ENCODE data around the gene FAM98B. TPM values are rescaled to one million over a fixed set of nuclear protein-coding genes. Genes with fewer than 3 reads are reported as not detected.

FAM98B gene
- total and polyA plus RNA-seq, 3 donors from 2014 or later: 15.6 to 18.4 (median 16.1) TPM

DNA sequence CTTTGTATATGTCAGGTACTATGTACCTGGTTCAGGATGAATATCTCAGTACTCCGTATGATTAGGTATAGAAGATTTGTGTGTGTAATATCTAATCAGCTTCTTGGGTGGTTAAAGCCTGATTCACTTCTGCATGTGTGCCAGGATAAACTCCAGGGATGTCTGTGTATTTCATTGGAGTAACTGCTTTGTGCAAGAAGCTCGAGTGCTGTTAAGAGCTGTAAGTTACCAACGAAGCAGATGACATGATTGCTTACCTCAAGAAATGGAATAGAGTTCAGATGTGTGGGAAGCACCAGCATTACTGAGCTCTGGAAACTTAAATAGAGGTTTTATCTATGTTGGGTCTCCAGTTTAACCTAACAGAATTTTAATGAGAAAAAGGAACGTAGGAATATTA, 23.7 kb downstream of the FAM98B start:
- Histone ChIP-seq H3K4me3 (no peak overlapping the region), H3K27ac (no peak overlapping the region), H3K36me3 (ENCODE audit: low read depth, missing control alignments) (no peaks in the 10 kb centered on the region), H3K9me3 (no peaks in the 10 kb centered on the region), H3K4me1 (no peaks in the 10 kb centered on the region), H3K27me3 (no peaks in the 10 kb centered on the region)
- no peak for TF ChIP-seq POLR2A (IDR thresholded peaks at IDR 0.05)
- TF ChIP-seq, protein P1, sequence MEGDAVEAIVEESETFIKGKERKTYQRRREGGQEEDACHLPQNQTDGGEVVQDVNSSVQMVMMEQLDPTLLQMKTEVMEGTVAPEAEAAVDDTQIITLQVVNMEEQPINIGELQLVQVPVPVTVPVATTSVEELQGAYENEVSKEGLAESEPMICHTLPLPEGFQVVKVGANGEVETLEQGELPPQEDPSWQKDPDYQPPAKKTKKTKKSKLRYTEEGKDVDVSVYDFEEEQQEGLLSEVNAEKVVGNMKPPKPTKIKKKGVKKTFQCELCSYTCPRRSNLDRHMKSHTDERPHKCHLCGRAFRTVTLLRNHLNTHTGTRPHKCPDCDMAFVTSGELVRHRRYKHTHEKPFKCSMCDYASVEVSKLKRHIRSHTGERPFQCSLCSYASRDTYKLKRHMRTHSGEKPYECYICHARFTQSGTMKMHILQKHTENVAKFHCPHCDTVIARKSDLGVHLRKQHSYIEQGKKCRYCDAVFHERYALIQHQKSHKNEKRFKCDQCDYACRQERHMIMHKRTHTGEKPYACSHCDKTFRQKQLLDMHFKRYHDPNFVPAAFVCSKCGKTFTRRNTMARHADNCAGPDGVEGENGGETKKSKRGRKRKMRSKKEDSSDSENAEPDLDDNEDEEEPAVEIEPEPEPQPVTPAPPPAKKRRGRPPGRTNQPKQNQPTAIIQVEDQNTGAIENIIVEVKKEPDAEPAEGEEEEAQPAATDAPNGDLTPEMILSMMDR (IDR thresholded peaks at IDR 0.05): no peak
- intact Hi-C loops (cut with DNase I; ENCODE audit: low total_unique reads): no loop called here
- DNase-seq: no peak
- WGBS, 2 donors: 62 to 77% methylated on average over 4 of the region's 4 CpGs

DNA sequence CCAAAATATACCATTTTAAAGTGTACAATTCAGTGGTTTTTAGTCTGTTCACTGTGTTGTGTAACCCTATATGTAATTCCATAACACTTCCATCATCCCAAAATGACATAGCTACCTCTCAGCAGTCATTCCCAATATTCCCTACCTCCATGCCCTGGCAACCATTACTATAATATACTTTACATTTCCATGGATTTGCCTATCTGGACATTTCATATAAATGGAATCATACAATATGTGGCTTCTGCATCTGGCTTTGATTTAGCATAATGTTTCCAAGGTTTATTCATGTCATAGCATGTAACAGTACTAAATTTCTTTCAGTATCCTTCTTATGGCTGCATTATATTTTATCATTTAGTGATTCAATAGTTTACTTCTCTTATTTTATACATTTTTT, 25.3 kb downstream of the FAM98B start:
- intact Hi-C loops (cut with DNase I; ENCODE audit: low total_unique reads): no loop called here
- no peaks in the 10 kb centered on the region for H3K9me3 ChIP-seq
- no peak overlapping the region for H3K27ac ChIP-seq
- no peak for DNase-seq
- H3K27me3 ChIP-seq: no peaks in the 10 kb centered on the region
- TF ChIP-seq POLR2A (IDR thresholded peaks at IDR 0.05): no peak
- TF ChIP-seq, protein P1 (IDR thresholded peaks at IDR 0.05): no peak
- H3K36me3 ChIP-seq (ENCODE audit: low read depth, missing control alignments): no peaks in the 10 kb centered on the region
- no peaks in the 10 kb centered on the region for H3K4me1 ChIP-seq
- no peak overlapping the region for H3K4me3 ChIP-seq

DNA sequence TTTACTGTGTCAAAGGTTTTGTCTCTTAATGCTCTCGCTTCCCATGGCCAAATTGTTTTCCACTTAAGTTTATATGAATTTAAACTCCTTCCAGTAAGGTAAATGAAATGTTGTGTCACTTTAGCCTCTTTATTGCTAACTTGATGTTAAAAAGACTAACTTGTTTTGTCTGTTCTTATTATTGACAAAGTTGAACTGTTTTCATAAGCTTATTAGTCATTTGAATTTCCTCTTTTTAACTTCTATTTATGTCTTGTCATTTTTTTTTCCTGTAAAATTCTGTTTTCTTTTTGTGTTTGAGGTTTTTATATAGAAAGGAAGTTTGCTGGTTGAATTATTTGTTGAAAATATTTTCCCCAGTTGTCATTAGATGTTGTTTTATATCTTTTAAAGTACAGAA, 25.8 kb downstream of the FAM98B start:
- 96% methylated on average over 1 of the region's 1 CpG for WGBS, 2 donors
- H3K36me3 ChIP-seq (ENCODE audit: low read depth, missing control alignments): no peaks in the 10 kb centered on the region

DNA sequence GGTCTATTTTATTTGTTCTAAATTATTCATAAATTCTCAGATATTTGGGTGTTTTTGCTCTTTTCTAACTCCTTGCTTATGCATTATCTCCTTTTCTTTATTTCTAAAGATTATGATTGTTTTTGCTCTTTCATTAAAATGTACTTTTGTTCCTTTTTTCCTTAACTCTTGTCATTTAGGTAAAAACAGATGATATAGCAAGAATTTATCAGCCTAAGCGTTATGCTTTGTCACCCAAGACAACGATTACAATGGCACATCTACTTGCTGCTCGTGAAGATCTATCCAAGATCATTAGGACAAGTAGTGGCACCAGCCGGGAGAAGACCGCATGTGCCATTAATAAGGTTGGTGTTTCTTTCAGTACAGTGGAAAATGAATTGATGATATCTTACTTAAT, 27.2 kb downstream of the FAM98B start:
- Histone ChIP-seq H3K9me3 (no peaks in the 10 kb centered on the region), H3K27me3 (no peaks in the 10 kb centered on the region), H3K4me1 (no peaks in the 10 kb centered on the region), H3K27ac (no peak overlapping the region), H3K36me3 (ENCODE audit: low read depth, missing control alignments) (no peaks in the 10 kb centered on the region), H3K4me3 (no peak overlapping the region)
- 93 to 95% methylated on average over 5 of the region's 5 CpGs for WGBS, 2 donors
- no peak for DNase-seq
- TF ChIP-seq, protein P1 (IDR thresholded peaks at IDR 0.05): no peak
- no peak for TF ChIP-seq POLR2A (IDR thresholded peaks at IDR 0.05)
- intact Hi-C loops (cut with DNase I; ENCODE audit: low total_unique reads): no loop called here

More for the DNA sequence above, 25.8 kb downstream of the FAM98B start:
- Histone ChIP-seq H3K4me1 (no peaks in the 10 kb centered on the region), H3K27me3 (no peaks in the 10 kb centered on the region), H3K9me3 (no peaks in the 10 kb centered on the region), H3K4me3 (no peak overlapping the region), H3K27ac (no peak overlapping the region)
- DNase-seq: no peak
- TF ChIP-seq, protein P1 (IDR thresholded peaks at IDR 0.05): no peak
- TF ChIP-seq POLR2A (IDR thresholded peaks at IDR 0.05): no peak
- intact Hi-C loops (cut with DNase I; ENCODE audit: low total_unique reads): no loop called here

DNA sequence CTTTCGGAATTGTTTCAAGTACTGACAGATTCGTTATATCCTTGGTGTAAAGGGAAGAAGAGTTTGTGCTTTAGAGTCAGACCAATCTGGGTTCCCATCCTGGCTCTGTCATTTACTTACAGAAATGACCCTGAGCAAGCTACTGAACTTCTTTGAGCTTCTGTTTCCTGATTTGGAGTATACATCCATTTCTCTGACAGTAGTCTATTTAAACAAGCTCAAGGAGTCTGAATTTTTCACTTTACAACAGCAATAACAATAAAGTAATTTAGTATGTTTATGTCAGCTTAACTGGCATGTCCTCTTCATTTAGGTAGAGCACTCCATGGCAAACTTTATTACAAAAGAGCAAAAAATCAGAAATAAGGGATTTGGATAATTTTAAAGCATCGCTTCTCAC, 27.8 kb downstream of the FAM98B start:
- TF ChIP-seq POLR2A (IDR thresholded peaks at IDR 0.05): no peak
- TF ChIP-seq, protein P1 (IDR thresholded peaks at IDR 0.05): no peak
- 90 to 98% methylated on average over 3 of the region's 3 CpGs for WGBS, 2 donors
- no peak overlapping the region for H3K4me3 ChIP-seq
- intact Hi-C loops (cut with DNase I; ENCODE audit: low total_unique reads): no loop called here
- no peak overlapping the region for H3K27ac ChIP-seq
- no peak for DNase-seq
- H3K36me3 ChIP-seq (ENCODE audit: low read depth, missing control alignments): no peaks in the 10 kb centered on the region
- no peaks in the 10 kb centered on the region for H3K9me3 ChIP-seq
- no peaks in the 10 kb centered on the region for H3K27me3 ChIP-seq
- H3K4me1 ChIP-seq: no peaks in the 10 kb centered on the region

Measured in testis (tissue), 3 donors.